Measurements from ENCODE around the gene SLC34A1.
"Not testable (repeated sequence)": the region's sequence is repeated elsewhere in the genome, so short reads cannot be mapped to it uniquely, and the experiment has no call there.

Gene SLC34A1

GRCh38 chr5:177355162-177355867 lies 28.9 kb upstream of the SLC34A1 start:
- no peak for DNase-seq

GRCh38 chr5:177355868-177356168 lies 28.4 kb upstream of the SLC34A1 start:
- no peak for DNase-seq

GRCh38 chr5:177356746-177357145 lies 27.5 kb upstream of the SLC34A1 start:
- DNase-seq, result no peak

GRCh38 chr5:177357146-177357458 lies 27.1 kb upstream of the SLC34A1 start:
- DNase-seq, result no peak

GRCh38 chr5:177357459-177358351 lies 26.5 kb upstream of the SLC34A1 start, which contains the start of gene RGS14:
RGS14 (plus strand) TSS chr5:177357924; CDS start chr5:177358025, 101 bp downstream.
- DNase-seq, result peak; percentile 86

GRCh38 chr5:177358370-177358819 lies 25.8 kb upstream of the SLC34A1 start:
- no peak for DNase-seq

- DNase-seq, result no peak
Observed at GRCh38 chr5:177359451-177359851, 24.8 kb upstream of the SLC34A1 start.

GRCh38 chr5:177359860-177360259 lies 24.4 kb upstream of the SLC34A1 start:
- no peak for DNase-seq

- DNase-seq, result not testable (repeated sequence)
Observed at GRCh38 chr5:177360740-177361139, 23.5 kb upstream of the SLC34A1 start.

- peak; percentile 45 for DNase-seq
Observed at GRCh38 chr5:177361418-177362291, 22.6 kb upstream of the SLC34A1 start.

GRCh38 chr5:177362292-177362609 lies 22.0 kb upstream of the SLC34A1 start:
- no peak for DNase-seq

- DNase-seq, result peak; percentile 72
Observed at GRCh38 chr5:177362610-177363507, 21.4 kb upstream of the SLC34A1 start.

GRCh38 chr5:177363565-177363964 lies 20.7 kb upstream of the SLC34A1 start:
- no peak for DNase-seq

- no peak for DNase-seq
Observed at GRCh38 chr5:177364159-177364962, 19.9 kb upstream of the SLC34A1 start.

- no peak for DNase-seq
Observed at GRCh38 chr5:177365845-177366527, 18.2 kb upstream of the SLC34A1 start.

- DNase-seq, result no peak
Observed at GRCh38 chr5:177366528-177367322, 17.5 kb upstream of the SLC34A1 start.

- DNase-seq, result no peak
Observed at GRCh38 chr5:177367323-177367848, 16.8 kb upstream of the SLC34A1 start.

- no peak for DNase-seq
Observed at GRCh38 chr5:177367981-177368868, 16.0 kb upstream of the SLC34A1 start.

All from CD4-positive, alpha-beta T cell treated with Interleukin-15 for 1 hour (primary cell).